ENCODE data around the gene ASNS. TPM values are rescaled to one million over a fixed set of nuclear protein-coding genes. Genes with fewer than 3 reads are reported as not detected.
A peak's percentile ranks its signal among the peaks of the same experiment; 100 is the strongest.
"Not testable (repeated sequence)": the region's sequence is repeated elsewhere in the genome, so short reads cannot be mapped to it uniquely, and the experiment has no call there.

ASNS gene, protein sequence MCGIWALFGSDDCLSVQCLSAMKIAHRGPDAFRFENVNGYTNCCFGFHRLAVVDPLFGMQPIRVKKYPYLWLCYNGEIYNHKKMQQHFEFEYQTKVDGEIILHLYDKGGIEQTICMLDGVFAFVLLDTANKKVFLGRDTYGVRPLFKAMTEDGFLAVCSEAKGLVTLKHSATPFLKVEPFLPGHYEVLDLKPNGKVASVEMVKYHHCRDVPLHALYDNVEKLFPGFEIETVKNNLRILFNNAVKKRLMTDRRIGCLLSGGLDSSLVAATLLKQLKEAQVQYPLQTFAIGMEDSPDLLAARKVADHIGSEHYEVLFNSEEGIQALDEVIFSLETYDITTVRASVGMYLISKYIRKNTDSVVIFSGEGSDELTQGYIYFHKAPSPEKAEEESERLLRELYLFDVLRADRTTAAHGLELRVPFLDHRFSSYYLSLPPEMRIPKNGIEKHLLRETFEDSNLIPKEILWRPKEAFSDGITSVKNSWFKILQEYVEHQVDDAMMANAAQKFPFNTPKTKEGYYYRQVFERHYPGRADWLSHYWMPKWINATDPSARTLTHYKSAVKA
- 7.5 TPM for total RNA-seq
- long read RNA-seq, partial matches to known transcripts: 0 of 4 reads
- long read RNA-seq, other reads (novel, unspliced or antisense): 0 of 4 reads

DNA sequence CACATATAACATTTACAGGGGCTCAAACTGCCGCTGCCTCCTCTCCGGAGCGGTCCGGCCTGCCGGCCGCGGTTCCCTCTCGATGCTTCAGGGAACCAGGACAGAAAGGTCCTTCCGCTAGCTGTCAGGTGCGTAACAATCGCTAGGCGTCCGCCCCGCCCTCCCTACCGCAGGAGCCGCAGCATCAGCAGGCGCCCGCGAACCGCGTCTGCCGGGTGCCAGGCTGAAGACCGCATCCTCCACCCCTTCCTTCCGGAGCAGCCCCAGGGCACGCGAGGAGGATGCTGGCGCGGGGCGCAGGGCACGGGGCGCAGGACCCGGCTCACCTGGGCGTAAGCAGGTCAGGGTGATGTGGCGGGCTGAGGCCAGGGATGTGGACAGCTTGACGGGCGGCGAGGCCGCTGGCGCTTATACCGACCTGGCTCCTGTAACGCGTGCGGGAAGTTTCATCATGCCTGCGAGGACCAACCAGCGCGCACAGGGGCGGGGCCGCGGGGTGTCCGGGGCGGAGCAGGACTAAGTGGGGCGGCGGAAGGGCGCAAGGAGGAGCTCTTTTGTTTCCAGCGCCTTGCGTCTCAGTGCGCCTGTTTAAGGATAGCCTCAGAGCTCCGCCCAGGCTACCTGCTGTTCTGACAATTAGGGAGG, at the start of gene ASNS:
Gene ASNS (minus strand): TSS at position 384 of the 645 bp plus-strand sequence. CDS start 3,252 bp downstream, outside the sequence.
- peak; percentile 100 for ATAC-seq
- intact Hi-C loops (cut with micrococcal nuclease): no loop called here
- peak; percentile 93 for DNase-seq

DNA sequence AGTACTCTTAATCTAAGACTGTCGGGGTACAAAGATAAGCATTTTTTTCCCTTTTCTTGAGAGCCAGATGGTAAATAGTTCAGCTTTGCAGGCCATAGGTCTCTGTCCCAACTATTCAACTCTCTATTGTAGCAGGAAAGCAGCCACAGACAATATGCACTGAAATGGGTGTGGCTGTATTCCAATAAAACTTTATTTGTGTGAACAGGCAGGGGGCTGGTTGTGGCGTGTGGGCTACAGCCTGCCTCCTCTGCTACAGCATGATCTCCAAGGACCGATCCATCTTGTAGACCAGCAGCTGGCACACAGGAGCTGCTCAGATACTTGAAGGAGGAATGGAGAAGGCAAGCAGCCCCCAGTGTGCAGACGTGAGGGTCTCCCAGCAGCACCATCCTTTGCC, 49.0 kb upstream of the ASNS start:
- intact Hi-C loops (cut with micrococcal nuclease); ATAC-seq; DNase-seq: not testable (repeated sequence)

DNA sequence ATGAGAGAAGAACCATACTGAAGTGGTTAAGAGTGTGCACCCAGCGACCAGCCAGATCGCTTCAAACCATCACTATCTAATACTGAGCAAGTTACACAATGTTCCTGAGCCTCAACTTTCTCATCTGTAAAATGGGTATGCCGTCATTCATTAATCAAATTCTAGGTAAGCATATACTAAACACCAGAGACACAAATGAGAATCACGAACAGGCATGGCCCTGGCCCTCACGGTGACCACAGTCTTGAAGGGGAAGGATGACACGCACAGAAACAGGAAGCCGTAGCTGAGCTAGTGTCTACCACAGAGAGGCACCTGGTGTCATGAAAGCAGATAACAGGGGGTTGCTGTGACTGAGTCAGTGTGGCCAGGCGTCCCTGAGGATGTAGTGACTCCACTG, 43.1 kb upstream of the ASNS start:
- ATAC-seq; intact Hi-C loops (cut with micrococcal nuclease); DNase-seq: not testable (repeated sequence)

DNA sequence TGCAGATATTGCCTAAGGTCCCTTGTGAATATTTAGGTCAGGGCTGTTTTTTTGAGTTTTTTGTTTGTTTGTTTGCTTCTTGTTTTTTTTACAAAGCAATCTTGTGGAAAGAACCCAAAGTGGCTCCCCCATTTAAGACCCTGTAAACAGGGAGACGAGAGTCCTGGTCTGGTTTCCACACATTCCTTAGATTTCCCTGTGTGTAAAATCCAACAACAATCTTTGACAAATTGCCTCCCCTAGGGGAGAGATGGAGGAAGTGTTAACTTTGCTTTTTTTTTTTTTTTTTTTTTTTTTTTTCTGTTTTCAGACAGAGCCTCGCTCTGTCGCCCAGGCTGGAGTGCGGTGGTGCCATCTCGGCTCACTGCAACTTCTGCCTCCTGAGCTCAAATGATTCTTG, 40.1 kb upstream of the ASNS start:
- intact Hi-C loops (cut with micrococcal nuclease); ATAC-seq; DNase-seq: not testable (repeated sequence)

DNA sequence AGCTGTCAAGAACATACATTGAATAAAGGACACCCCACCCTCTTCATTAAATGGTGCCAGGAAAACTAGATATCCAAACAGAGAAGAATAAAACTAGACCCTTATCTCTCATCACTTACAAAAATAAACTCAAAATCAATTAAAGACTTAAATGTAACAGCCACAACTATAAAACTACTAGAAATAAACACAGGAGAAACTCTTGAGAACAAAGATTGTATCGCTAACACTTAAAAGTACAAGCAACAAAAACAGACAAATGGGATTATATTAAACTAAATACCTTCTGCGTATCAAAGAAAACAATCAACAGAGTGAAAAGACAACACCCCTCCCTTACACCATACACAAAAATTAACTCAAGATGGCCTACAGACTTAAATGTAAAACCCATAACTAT, 24.7 kb upstream of the ASNS start:
- ATAC-seq; DNase-seq; intact Hi-C loops (cut with micrococcal nuclease): not testable (repeated sequence)

DNA sequence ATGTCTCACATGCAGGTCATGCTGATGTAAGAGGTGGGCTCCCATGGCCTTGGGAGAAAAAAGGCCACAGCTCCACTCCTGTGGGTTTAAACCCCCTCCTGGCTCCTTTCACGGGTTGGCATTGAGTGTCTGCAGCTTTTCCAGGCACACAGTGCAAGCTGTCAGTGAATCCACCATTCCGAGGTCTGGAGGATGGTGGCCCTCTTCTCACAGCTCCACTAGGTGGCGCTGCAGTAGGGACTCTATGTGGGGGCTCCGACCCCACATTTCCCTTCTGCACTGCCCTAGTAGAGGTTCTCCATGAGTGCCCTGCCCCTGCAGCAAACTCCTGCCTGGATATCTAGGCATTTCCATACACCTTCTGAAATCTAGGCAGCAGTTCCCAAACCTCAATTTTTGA, 19.5 kb upstream of the ASNS start:
- ATAC-seq; intact Hi-C loops (cut with micrococcal nuclease); DNase-seq: not testable (repeated sequence)

DNA sequence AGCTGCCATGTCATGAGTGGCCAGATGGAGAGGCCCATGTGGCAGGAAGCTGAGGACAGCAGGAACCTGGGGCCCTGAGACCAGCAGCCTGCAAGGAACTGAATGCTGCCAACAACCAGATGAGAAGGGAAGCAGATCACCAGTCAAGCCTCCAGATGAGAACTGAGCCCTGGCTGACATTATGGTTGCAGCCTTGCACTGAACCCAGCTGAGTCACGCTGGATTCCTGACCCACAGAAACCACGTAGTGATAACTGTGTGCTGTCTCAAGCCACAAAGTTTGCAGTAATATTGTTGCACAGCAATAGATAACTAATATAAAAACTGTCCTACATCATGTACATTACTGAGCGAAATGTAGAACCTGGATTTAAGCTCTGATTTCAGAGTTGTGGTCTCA, 7.3 kb upstream of the ASNS start:
- DNase-seq; intact Hi-C loops (cut with micrococcal nuclease); ATAC-seq: not testable (repeated sequence)

DNA sequence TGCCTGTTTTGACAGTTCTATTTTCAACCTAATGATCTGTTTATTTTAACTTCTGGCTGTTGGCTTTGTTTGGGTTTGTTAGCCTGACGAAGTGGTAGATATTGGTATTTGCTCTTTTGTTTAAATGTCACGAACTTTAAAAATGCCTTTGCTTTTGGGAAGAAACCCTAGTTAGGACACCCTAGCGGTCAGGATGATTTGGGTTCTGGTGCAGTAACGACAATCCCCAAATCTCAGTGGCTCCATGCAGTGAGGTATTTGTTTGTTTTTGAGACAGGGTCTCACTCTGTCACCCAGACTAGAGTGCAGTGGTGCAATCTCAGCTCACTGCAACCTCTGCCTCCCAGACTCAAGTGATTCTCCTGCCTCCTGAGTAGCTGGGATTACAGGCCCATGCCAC, 2.7 kb upstream of the ASNS start:
- ATAC-seq; intact Hi-C loops (cut with micrococcal nuclease); DNase-seq: not testable (repeated sequence)

DNA sequence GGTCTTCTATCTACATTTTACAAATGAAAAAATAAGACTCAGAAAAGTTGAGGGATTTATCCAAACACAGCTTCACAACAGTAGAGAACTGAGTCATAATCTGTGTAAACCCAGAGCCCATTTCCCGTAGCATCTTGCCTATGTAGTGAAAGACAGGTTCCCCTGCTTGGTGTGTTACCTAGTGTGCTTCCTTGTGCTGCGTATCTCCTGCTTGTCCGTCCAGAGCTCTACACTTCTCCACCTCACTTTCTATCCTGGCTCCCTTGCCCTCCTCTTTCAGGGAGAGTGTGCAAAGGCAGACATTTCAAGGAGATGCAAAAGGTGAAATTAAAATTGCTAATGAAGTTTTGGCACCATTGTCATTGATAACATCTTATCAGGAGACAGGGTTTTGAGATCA, 1.4 kb upstream of the ASNS start:
- DNase-seq (no peak), ATAC-seq (no peak)
- intact Hi-C loops (cut with micrococcal nuclease): no loop called here

DNA sequence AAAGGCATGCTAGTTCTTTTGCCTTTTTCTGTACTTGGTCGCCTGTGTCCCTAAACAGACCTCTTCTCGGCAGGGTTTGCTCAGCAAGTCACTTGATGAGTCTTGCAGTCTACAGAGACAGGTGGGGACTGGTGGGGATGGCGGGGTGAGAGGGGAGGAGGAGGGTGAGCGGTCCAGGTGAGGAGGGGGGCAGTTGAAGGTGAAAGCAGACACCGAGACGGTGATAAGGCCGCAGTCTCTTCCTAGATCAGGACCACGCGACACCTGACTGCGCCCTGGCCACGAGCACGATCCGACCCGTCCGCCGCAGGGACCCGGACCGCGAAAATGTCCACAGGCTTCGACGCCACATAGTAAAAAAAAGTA, 566 bp downstream of the ASNS start:
- ATAC-seq (no peak), DNase-seq (no peak)
- intact Hi-C loops (cut with micrococcal nuclease): no loop called here

DNA sequence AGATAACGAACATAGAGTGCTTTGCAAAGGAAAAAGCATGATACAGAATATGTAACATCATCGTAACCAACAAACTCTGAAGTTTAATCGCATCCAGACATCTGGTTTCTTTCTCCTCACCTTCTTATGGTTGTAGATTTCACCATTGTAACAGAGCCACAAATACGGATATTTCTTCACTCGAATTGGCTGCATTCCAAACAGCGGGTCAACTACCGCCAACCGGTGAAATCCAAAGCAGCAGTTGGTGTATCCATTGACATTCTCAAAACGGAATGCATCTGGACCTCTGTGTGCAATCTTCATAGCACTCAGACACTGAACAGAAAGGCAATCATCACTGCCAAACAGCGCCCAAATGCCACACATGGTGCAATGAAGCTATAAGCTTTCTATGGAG, 3.4 kb downstream of the ASNS start:
- ATAC-seq (no peak), DNase-seq (no peak)
- intact Hi-C loops (cut with micrococcal nuclease): no loop called here

DNA sequence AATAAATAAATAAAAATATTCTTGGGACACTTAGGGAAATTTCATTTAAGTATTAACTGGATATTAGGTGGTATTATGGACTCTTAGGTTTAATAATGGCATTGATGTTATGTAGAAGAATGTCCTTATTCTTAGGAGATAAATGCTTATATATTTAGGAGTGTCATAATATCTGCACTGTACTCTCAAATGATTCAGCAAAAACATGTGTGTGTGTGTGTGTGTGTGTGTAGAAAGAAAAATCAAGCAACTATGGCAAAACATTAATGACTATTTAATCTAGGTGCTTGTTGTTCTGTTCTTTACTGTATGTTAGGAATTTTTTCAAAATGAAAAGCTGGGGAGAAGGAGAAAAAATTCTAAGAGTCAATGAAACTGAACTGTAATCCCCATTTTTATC, 3.9 kb downstream of the ASNS start:
- no peak for DNase-seq
- no peak for ATAC-seq
- intact Hi-C loops (cut with micrococcal nuclease): no loop called here

DNA sequence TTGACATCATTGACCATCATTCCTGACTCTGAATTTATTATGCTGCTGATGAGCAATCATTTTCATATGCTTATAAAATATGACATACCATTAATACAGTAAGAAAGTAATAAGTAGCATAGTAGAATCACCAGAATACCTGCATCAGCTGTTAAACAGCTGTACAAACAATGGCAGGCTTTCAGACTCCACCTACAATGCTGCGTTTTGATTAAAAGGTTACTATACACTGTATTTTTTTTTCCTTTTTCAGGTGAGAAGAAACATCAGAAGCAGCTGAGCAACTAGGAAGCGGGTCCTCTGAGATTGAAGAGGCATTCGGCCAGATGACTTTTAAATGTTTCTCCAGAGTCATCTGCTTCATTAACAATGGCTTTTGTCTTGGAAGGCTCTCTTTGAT, 7.1 kb downstream of the ASNS start:
- DNase-seq (no peak), ATAC-seq (no peak)
- intact Hi-C loops (cut with micrococcal nuclease): no loop called here

DNA sequence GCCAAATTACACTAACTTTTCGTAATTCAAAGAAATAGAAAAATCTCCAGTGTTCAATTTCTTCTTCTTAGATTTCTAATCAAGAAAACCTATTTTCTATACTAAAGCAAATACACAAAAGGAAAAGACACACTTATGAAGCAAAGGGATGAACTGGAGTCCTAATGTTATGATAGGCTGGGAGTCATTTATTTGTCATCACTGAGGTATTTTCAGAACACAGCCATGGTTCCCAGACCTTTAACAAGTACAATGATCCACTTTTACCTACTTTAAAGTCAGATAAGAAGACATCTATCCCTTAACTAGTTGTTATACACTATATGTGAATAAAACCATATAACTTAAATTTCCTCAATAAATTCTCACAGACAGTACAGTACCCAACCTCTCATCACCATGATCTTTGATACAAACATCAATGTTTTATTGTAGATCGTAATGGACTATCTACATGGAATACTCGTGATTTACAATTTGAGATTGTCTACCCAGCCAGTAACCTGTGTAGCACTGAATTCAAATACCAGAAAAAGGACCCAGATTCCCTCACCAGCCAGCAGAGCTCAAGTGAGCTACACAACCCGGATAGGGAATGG, 12.5 kb downstream of the ASNS start:
- intact Hi-C loops (cut with micrococcal nuclease): no loop called here
- ATAC-seq (no peak), DNase-seq (no peak)

DNA sequence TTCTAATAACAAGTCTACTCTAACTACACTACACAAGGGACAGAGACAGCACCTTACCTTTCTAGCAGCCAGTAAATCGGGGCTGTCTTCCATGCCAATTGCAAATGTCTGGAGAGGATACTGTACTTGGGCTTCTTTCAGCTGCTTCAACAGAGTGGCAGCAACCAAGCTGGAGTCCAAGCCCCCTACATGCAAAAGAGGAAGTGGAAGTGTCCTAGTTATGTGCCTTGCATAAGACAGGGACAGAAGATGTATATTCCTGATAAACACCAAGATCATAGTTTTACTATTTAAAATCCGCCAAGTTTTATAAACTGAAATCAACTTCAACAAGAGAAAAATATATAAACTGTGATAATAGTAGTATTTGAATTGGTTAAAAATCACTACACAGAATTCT, 14.0 kb downstream of the ASNS start:
- intact Hi-C loops (cut with micrococcal nuclease): no loop called here
- DNase-seq (no peak), ATAC-seq (no peak)

DNA sequence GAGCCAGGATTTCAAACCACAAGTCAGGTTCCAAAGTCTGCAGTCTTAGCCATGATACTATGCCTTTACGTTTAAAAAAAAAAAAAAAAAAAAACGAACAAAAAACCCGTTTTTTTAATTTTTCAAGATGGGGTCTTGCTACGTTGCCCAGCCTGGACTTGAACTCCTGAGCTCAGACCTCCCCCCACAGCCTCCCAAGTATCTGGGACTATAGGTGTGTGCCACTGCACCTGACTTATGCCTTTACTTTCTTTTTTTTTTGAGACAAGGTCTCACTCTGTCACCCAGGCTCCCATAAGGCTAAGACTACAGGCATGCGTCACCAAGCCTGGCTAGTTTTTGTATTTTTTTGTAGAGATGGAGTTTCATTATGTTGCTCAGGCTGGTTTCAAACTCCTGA, 14.7 kb downstream of the ASNS start:
- intact Hi-C loops (cut with micrococcal nuclease): no loop called here
- DNase-seq (no peak), ATAC-seq (no peak)

DNA sequence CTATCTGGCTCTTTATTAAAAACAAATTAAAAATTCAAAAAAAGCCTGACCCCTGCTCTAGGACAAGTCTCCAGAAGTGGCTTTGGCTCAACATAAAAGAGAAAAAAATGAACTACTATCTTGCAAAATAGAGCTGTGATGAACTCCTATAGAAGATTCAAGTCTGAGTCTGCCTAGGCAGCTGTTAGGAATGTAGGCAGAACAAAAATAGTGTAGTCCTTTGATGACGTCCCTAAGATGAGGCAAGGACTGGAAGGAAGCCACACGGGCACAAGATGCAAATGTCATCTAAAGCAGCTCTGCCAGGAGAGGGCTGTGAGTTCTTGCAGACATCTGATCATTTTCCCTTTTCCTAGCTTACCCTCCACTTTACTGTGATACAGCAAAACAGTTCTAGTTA, 20.5 kb downstream of the ASNS start:
- DNase-seq: peak; percentile 29
- ATAC-seq: peak; percentile 94
- intact Hi-C loops (cut with micrococcal nuclease): no loop called here

DNA sequence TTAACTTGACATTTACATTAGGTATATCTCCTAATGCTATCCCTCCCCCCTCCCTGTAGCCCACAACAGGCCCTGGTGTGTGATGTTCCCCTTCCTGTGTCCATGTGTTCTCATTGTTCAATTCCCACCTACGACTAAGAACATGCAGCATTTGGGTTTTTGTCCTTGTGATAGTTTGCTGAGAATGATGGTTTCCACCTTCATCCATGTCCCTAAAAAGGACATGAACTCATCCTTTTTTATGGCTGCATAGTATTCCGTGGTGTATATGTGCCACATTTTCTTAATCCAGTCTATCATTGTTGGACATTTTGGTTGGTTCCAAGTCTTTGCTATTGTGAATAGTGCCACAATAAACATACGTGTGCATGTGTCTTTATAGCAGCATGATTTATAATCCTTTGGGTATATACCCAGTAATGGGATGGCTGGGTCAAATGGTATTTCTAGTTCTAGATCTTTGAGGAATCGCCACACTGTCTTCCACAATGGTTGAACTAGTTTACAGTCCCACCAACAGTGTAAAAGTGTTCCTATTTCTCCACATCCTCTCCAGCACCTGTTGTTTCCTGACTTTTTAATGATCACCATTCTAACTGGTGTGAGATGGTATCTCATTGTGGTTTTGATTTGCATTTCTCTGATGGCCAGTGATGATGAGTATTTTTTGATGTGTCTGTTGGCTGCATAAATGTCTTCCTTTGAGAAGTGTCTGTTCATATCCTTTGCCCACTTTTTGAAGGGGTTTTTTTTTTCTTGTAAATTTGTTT, 21.8 kb downstream of the ASNS start:
- not testable (repeated sequence) for DNase-seq, ATAC-seq

DNA sequence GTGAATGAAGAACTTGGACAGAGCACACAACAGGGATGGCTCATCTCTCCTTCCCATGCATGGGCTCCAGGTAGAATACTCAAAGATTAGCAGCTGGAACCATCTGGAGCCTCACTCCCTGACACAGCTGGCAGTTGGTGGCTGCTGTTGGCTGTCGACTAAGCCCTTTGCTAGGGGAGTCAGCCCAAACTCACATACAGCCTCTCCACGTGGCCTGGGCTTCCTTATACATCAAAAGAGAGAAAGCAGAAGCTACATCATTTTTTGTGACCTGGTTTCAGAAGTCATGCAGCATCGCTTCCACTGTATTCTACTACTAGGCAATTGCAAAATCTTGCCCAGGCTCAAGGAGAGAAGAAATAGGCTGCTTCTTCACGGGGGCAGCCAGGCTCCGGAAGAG, 24.4 kb downstream of the ASNS start:
- ATAC-seq (no peak), DNase-seq (no peak)
- intact Hi-C loops (cut with micrococcal nuclease): no loop called here

More for the DNA sequence above, 21.8 kb downstream of the ASNS start:
- intact Hi-C loops (cut with micrococcal nuclease): not testable (repeated sequence)
